Hepatocyte (in vitro differentiated cells): Measurements from ENCODE around the gene FOLR2. TPM values are rescaled to one million over a fixed set of nuclear protein-coding genes. Genes with fewer than 3 reads are reported as not detected.
"Not testable (repeated sequence)": the region's sequence is repeated elsewhere in the genome, so short reads cannot be mapped to it uniquely, and the experiment has no call there.

Source experiments
- DNase-seq: peaks from one replicate; pipeline ENCODE4 v3.0.0-alpha.2; 2016; ENCODE audit warnings: low spot score
- H2AFZ ChIP-seq: fragments of 200-600 bp; sonication (generic); 2 replicates; pipeline ENCODE4 v1.6.0; 2016; ENCODE audit warnings: antibody characterized with exemption, mild to moderate bottlenecking
- H3K27ac ChIP-seq: fragments of 200-600 bp; sonication (generic); 2 replicates; pipeline ENCODE4 v1.5.1; 2016; ENCODE audit warnings: mild to moderate bottlenecking
- H3K27me3 ChIP-seq: fragments of 200-600 bp; sonication (generic); 2 replicates; pipeline ENCODE4 v1.6.1; 2016
- H3K36me3 ChIP-seq: fragments of 200-600 bp; sonication (generic); replicated peaks from 2 replicates; pipeline ENCODE4 v1.5.1; 2016; ENCODE audit warnings: low read depth; ENCODE audit not compliant: insufficient read depth
- H3K4me1 ChIP-seq: fragments of 200-600 bp; sonication (generic); 2 replicates; pipeline ENCODE4 v1.5.1; 2016; ENCODE audit warnings: mild to moderate bottlenecking, moderate library complexity; ENCODE audit not compliant: insufficient read depth
- H3K4me2 ChIP-seq: fragments of 200-600 bp; sonication (generic); 2 replicates; pipeline ENCODE4 v1.6.0; 2016
- H3K4me3 ChIP-seq: fragments of 200-600 bp; sonication (generic); 2 replicates; pipeline ENCODE4 v1.5.1; 2016; ENCODE audit warnings: mild to moderate bottlenecking
- H3K79me2 ChIP-seq: fragments of 200-600 bp; sonication (generic); 2 replicates; pipeline ENCODE4 v1.6.0; 2017; ENCODE audit warnings: mild to moderate bottlenecking
- H3K9me2 ChIP-seq: fragments of 200-600 bp; sonication (generic); replicated peaks from 2 replicates; pipeline ENCODE4 v1.6.0; 2017; ENCODE audit warnings: mild to moderate bottlenecking; ENCODE audit not compliant: insufficient read depth
- H3K9me3 ChIP-seq: fragments of 200-600 bp; sonication (generic); 2 replicates; pipeline ENCODE4 v1.5.1; 2016; ENCODE audit warnings: low read depth, mild to moderate bottlenecking
- H4K20me1 ChIP-seq: fragments of 200-600 bp; sonication (generic); 2 replicates; pipeline ENCODE4 v1.6.0; 2016; ENCODE audit warnings: mild to moderate bottlenecking; ENCODE audit not compliant: insufficient read depth, poor library complexity, severe bottlenecking
- CTCF ChIP-seq: fragments of 200-600 bp; sonication (generic); IDR thresholded peaks from 2 replicates; pipeline ENCODE4 v1.5.1; 2016; ENCODE audit warnings: antibody characterized with exemption, mild to moderate bottlenecking; ENCODE audit not compliant: poor library complexity
- EZH2 ChIP-seq: fragments of 200-600 bp; sonication (generic); IDR thresholded peaks from 2 replicates; pipeline ENCODE4 v1.6.1; 2016; ENCODE audit warnings: antibody characterized with exemption, mild to moderate bottlenecking, borderline replicate concordance
- EZH2phosphoT487 ChIP-seq: fragments of 200-600 bp; sonication (generic); IDR thresholded peaks from one replicate; pipeline ENCODE4 v1.6.1; 2018; ENCODE audit warnings: antibody characterized with exemption, mild to moderate bottlenecking, low read depth, moderate library complexity; ENCODE audit not compliant: unreplicated experiment, severe bottlenecking
- WGBS: methylation state at CpG from one replicate; pipeline ENCODE4 v1.1.6; 2016; ENCODE audit warnings: low lambda C conversion rate; ENCODE audit errors: missing lambda C conversion rate; 5-methylcytosine and 5-hydroxymethylcytosine counted together
- polyA plus RNA-seq: library from polyadenylated mRNA; unstranded; fragments of >200 nt; fragmentation: Nextera tagmentation; extraction: Ambion mirVana; gene quantifications from 2 replicates; pipeline ENCODE4 v1.2.1, GENCODE V29; 2016
- total RNA-seq: library from RNA; depleted of rRNA; stranded (reverse); fragments of >200 nt; gene quantifications from 2 replicates; pipeline ENCODE4 v1.2.3, GENCODE V29; 2014

FOLR2 gene
- total and polyA plus RNA-seq, 2 experiments from 2014 or later, result 4.3 to 5.5 TPM

GRCh38 chr11:72260574-72260973 is 44.0 kb downstream of the FOLR2 start:
- no peaks in the 10 kb centered on the region for H3K79me2 ChIP-seq
- no peak for DNase-seq
- WGBS, result 76% methylated on average over 5 of the region's 5 CpGs
- H3K9me2 ChIP-seq, result no peaks in the 10 kb centered on the region
- no peaks in the 10 kb centered on the region for H3K27me3 ChIP-seq
- H3K36me3 ChIP-seq, result no peaks in the 10 kb centered on the region
- H3K4me1 ChIP-seq, result no peaks in the 10 kb centered on the region
- H3K27ac ChIP-seq, result no peak overlapping the region
- no peak overlapping the region for H3K4me2 ChIP-seq
- TF ChIP-seq EZH2, result no peak
- TF ChIP-seq EZH2phosphoT487, result no peak
- no peak for TF ChIP-seq CTCF
- no peaks in the 10 kb centered on the region for H3K9me3 ChIP-seq
- H4K20me1 ChIP-seq, result no peaks in the 10 kb centered on the region
- no peak overlapping the region for H3K4me3 ChIP-seq
- H2AFZ ChIP-seq, result no peak overlapping the region

GRCh38 chr11:72263361-72263760 is 46.8 kb downstream of the FOLR2 start:
- Histone ChIP-seq H3K27ac (no peak overlapping the region), H3K79me2 (no peaks in the 10 kb centered on the region), H3K4me3 (no peak overlapping the region), H3K4me2 (no peak overlapping the region), H3K36me3 (no peaks in the 10 kb centered on the region), H4K20me1 (no peaks in the 10 kb centered on the region), H2AFZ (no peak overlapping the region), H3K27me3 (no peaks in the 10 kb centered on the region), H3K4me1 (no peaks in the 10 kb centered on the region), H3K9me2 (no peaks in the 10 kb centered on the region), H3K9me3 (no peaks in the 10 kb centered on the region)
- WGBS, result 70% methylated on average over 4 of the region's 4 CpGs
- TF ChIP-seq EZH2 (no peak), CTCF (no peak), EZH2phosphoT487 (no peak)
- no peak for DNase-seq

DNA sequence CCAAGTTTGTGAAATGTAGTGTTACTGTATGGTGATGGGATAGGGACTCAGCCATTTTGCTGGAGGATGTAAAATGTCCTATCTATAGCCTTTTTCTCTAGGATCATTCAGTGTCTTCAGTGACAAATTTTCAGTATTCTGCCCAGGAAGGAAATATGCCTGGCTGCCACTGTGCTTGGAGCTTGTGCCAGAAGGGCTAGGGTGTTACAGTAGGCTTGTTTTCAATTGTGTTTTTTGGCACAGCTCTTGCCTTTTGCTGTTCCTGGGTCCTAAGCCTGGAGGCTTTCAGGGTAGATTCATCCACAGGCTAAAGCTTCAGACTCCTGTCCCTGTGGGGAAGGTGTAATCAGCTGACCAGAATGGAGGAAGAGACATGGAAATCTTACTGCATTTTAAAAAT is 49.4 kb downstream of the FOLR2 start:
- no peak overlapping the region for H3K27ac ChIP-seq

GRCh38 chr11:72266960-72267359 is 50.4 kb downstream of the FOLR2 start:
- H3K4me3 ChIP-seq, H3K9me3 ChIP-seq, H3K4me2 ChIP-seq, H3K27ac ChIP-seq, H2AFZ ChIP-seq, H3K4me1 ChIP-seq, H3K79me2 ChIP-seq, DNase-seq, H3K27me3 ChIP-seq, H3K36me3 ChIP-seq, H4K20me1 ChIP-seq, H3K9me2 ChIP-seq: not testable (repeated sequence)
- 87% methylated on average over 5 of the region's 5 CpGs for WGBS

More for the DNA sequence above, 49.4 kb downstream of the FOLR2 start:
- DNase-seq, result no peak
- Histone ChIP-seq H3K9me3 (no peaks in the 10 kb centered on the region), H3K4me1 (no peaks in the 10 kb centered on the region), H4K20me1 (no peaks in the 10 kb centered on the region), H3K4me2 (no peak overlapping the region), H2AFZ (no peak overlapping the region), H3K27me3 (no peaks in the 10 kb centered on the region), H3K9me2 (no peaks in the 10 kb centered on the region), H3K79me2 (no peaks in the 10 kb centered on the region), H3K36me3 (no peaks in the 10 kb centered on the region), H3K4me3 (no peak overlapping the region)
- TF ChIP-seq EZH2 (no peak), CTCF (no peak), EZH2phosphoT487 (no peak)
